Stimulated activated CD4-positive, alpha-beta T cell treated with anti-CD3 and anti-CD28 coated beads, Interleukin-12 subunit alpha, Interleukin-12 subunit beta, amount 100 ng/mL, for 48 hours (primary cell): Measurements from ENCODE around the gene UNC5C.
"Not testable (repeated sequence)": the region's sequence is repeated elsewhere in the genome, so short reads cannot be mapped to it uniquely, and the experiment has no call there.

Experiments used
- DNase-seq, 3 donors: peaks; one replicate each; pipeline ENCODE4 v3.0.0-alpha.2; 2020; ENCODE audit warnings: low read depth in 2 of 3, low spot score in 1 of 3

UNC5C gene

DNA sequence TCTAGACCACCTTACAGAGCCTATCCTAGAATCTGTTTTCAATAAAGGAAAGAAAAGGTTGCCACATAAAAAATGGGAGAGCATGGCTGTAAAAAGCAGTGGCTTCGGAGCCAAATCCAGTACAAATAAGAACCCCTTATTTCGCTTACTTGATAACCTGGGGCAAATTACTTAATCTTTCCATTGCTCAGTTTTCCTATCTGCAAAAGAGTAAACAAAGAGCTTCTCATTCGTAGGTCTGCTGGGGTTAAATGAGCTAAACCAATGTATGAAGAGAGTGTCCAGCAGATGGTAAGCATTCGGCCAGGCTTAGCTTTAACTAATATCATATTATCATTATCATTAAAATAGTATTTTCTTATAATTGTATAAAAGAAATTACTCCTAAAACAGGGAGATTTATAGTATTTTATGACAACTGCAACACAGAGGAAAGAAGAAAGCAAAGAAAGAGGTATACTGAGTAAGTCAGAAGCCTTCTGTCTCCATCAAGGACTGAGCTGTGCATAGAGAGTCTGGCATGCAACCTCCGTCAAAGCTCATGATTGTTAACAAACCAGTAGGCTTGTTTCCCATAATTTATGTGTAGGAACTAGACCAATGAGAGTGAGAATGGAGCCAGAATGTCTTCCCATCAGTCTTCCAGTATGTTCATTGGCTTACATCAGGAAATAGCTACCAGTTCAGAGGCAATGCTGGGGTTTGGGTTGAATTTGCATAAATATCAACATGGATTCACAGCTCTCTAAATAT lies 364.9 kb downstream of the UNC5C start:
- no peak for DNase-seq

GRCh38 chr4:95181996-95182306 lies 366.8 kb downstream of the UNC5C start:
- DNase-seq: no peak

GRCh38 chr4:95181243-95181995 lies 367.4 kb downstream of the UNC5C start:
- DNase-seq: no peak

DNA sequence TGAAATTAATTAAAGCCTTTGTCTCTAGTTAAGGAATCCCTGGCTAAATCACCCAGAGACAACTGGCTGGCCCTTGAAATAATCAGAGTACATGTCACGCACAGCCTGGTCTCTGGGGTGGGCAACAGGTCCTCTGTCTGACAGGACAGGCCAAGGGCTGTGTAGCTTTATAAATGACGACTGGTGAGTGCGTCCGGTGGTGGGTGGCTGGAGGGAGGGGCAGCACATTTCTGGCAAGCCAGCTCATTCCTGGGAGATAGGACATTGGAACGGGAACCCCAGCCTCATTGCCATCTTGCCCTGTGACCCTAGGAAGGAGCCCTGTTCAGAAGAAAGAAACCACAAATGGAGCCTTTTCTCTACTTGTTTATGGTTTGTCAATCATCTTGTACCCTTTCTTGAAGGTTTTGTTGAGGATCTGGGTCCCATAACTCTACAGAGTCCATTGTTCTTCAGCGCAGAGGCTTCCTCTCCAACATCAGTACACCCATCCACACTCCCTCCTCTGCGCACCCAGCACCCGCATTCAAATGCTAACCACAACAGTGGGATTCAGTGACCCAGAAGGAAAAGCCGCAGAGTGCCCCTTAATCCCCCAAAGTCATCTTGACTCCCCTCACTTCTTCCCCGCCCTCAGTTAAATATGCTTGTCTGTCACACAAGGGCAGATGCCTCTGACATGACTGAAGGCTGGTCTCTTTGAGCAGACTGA lies 368.1 kb downstream of the UNC5C start:
- no peak for DNase-seq

GRCh38 chr4:95178938-95179337 lies 369.8 kb downstream of the UNC5C start:
- no peak for DNase-seq

- DNase-seq: not testable (repeated sequence)
These were observed 377.4 kb downstream of the UNC5C start for GRCh38 chr4:95171377-95171776.

- no peak for DNase-seq
These were observed 378.6 kb downstream of the UNC5C start for GRCh38 chr4:95170176-95170575.

DNA sequence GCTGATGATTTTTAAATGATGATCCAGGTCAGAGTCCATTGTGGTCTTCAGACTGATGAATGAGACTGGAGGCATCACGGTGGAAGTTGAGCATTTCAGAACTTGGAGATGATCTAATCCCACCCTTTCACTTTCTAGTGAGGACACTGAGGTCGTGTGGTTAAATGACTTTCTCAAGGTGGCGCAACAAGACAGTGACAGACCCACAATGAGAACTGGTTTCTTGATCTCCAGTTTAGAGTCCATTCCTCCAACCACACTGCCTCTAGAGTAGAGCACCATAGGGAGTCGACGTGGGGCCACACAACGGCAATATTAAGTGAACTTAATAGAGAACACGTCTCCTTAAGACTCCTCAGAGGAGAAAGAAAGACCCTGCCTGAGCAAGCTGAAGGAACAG lies 381.0 kb downstream of the UNC5C start:
- DNase-seq: no peak

DNA sequence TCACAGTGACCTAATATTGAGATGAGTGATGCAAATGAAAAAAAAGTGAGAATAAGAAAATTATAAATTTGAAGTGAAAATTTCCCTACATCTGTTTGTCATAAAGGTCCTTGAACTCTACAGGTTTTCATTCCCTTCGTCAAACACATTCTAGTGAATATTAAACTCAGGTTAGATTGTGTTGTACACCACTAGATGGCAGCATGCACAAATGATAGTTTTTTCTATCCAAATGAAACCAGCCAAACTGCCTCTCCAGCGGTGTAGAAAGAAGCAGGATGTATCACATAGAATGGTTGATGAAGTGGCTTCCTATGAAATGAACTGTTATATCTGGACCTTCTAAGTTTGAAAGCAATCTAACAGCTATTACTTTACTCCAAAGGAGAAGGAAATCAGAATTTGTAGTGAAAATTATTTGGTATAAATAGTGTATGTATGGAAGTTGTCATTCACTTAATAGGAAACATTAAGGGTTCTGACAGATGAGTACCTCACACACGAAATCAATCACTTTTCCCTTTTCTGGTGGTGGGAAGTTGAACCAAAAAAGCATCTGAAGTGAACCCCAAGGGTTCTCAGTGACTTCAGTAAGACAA lies 382.7 kb downstream of the UNC5C start:
- DNase-seq: peak in 1 of 3 donors; percentile 34

GRCh38 chr4:95162867-95163266 lies 385.9 kb downstream of the UNC5C start:
- no peak for DNase-seq

GRCh38 chr4:95161781-95162469 lies 386.8 kb downstream of the UNC5C start:
- no peak for DNase-seq

GRCh38 chr4:95159384-95159783 lies 389.4 kb downstream of the UNC5C start:
- DNase-seq: no peak

DNA sequence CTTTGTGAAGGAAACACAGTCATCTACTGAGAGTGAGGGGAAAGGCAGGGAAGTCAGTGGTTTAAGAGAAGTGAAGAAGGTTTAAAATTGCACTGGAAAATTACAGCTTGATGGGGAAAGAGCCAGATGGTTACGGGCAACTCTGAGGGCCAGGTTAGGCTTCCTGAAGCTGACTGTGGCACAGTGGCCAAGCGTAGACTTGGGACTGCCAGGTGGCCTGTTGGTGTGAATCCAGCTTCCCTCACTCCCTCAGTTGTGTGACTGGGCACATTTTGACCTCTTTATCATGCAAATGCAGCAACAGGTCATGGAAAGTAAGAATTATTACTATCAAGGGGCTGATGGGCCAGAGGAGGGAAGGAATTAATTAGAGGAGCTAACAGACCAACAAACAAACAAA lies 390.1 kb downstream of the UNC5C start:
- DNase-seq: no peak

DNA sequence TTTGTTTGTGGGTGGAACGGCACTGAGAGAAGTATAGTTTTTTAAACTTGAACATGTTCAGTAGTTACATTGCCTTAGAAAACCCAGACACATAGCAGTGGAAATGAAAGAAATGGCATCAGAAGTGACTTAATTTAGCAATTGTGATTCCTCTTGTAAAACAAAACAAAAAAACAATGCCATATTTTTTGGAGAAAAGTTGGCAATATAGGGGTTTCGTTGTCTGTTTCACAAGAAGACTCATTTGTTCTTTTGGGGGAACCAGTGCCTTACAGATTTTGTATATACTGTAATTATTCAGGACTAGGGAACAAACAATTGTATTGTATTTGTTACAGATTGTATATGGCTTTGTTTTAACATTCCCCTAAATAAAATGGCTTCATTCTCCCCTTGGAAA lies 390.7 kb downstream of the UNC5C start:
- no peak for DNase-seq

- DNase-seq: no peak
These were observed 391.2 kb downstream of the UNC5C start for GRCh38 chr4:95157596-95157995.

DNA sequence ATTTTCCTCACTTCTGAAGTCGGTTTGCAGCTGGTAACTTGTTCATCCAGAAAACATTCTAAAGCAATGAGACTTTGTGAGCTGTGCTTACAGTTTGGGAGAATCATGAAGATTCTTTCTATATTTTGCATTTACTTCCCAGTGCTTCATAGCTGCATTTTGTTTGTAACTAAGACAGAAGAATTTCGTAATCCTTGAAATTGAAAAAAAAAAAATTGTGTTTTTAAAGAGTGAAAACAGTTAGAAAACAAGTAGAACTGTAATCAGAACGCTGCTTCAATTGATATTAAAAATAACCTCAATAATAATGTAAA lies 392.4 kb downstream of the UNC5C start:
- DNase-seq: no peak

GRCh38 chr4:95155759-95156451 lies 392.9 kb downstream of the UNC5C start:
- peak in 1 of 3 donors; percentile 13 for DNase-seq

- no peak for DNase-seq
These were observed 395.6 kb downstream of the UNC5C start for GRCh38 chr4:95153182-95153581.

- DNase-seq: no peak
These were observed 397.5 kb downstream of the UNC5C start for GRCh38 chr4:95151255-95151654.

DNA sequence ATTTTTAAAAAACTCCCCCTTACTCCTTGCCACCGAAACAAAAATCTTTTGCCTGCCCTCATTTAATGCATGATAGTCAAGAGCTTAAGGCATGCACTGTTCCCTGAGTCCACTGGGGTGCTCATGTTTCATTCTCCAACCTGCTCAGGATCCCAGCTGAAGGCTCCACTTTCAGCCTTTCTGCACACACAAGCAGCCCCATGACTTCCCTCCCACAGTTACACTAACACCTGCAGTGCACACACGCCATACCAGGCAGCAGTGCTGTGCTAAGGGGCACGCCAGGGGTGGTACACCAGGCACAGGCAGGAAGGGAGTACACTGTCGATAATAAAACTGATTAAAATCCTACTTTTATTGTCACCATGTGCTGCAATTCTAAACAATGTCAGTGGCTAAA lies 405.8 kb downstream of the UNC5C start:
- DNase-seq: no peak

DNA sequence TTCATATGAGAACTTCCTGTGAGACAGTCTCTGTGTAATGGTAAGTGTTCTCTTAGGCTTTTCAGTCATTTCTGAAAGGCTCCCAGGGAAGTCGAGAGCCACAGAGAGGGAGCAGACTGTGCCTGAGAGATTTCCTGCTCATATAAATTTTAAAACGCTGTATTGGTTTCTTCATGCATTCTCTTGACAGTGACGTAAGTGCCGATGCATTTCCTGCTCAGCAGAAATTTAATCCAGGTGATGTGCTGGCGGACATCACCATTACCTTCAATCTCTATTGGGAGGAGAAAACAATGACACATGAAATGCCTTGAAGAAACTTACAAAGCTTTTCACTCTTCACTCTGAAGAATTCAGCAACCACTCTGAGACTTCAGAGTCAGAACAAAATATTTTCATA lies 407.4 kb downstream of the UNC5C start:
- DNase-seq: no peak
